Measurements from ENCODE around the gene PAX2.

DNA sequence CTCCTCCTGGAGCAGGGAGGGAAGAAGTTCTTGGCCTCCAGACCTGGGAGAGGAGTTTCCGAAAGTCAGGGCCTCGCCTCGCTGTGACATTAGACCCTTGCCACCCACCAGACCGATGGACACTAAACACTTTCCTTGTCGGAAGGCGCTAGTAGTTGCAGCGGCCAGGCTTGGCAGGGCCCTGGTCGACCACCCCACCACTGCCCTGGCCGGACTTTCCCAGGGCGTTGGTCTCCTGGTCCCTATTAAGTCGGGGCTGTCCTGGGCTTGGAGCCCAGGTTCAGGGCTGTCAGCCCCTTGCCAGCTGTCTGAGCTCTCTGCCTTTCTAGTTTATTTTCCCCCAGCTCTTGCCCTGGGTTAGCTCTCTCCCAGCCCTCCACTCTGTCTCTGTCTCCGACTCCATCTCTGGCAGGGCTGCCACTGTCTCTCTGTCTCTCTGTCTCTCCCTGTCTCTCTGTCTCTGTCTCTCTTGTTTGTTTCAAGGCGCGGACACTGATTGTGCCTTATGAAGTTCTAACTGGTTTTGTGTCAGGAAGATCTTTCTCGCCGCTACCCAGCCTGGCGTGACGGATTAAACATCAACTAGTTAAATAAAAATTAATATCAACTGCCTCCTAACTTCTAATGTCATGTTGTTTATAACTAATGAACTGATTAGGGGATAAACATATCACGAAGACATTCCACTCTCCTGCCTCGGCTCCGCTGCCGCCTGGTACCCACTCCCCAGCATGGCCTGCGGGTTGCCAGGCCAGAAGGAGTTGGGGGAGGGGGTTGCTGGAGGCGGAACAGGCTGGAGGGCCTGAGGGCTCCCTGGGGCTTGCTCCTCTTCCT is 13.8 kb upstream of the PAX2 start:
- TF ChIP-seq, protein P1, sequence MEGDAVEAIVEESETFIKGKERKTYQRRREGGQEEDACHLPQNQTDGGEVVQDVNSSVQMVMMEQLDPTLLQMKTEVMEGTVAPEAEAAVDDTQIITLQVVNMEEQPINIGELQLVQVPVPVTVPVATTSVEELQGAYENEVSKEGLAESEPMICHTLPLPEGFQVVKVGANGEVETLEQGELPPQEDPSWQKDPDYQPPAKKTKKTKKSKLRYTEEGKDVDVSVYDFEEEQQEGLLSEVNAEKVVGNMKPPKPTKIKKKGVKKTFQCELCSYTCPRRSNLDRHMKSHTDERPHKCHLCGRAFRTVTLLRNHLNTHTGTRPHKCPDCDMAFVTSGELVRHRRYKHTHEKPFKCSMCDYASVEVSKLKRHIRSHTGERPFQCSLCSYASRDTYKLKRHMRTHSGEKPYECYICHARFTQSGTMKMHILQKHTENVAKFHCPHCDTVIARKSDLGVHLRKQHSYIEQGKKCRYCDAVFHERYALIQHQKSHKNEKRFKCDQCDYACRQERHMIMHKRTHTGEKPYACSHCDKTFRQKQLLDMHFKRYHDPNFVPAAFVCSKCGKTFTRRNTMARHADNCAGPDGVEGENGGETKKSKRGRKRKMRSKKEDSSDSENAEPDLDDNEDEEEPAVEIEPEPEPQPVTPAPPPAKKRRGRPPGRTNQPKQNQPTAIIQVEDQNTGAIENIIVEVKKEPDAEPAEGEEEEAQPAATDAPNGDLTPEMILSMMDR (IDR thresholded peaks at IDR 0.05) = no peak
- TF ChIP-seq POLR2A (IDR thresholded peaks at IDR 0.05) = no peak
